Neural progenitor cell (in vitro differentiated cells): ENCODE data around the gene BTBD18. TPM values are rescaled to one million over a fixed set of nuclear protein-coding genes. Genes with fewer than 3 reads are reported as not detected.

Experiments
- DNase-seq: peaks from one replicate; pipeline ENCODE4 v3.0.0-alpha.2; 2016; ENCODE audit warnings: low spot score
- H2AFZ ChIP-seq: fragments of 200-600 bp; sonication (generic); replicated peaks from 2 replicates; pipeline ENCODE4 v1.6.1; 2016; ENCODE audit warnings: antibody characterized with exemption
- H3F3A ChIP-seq: fragments of 200-600 bp; sonication (generic); 2 replicates; pipeline ENCODE4 v1.6.1; 2016; ENCODE audit warnings: antibody characterized with exemption, low read depth
- H3K27ac ChIP-seq: fragments of 200-600 bp; sonication (generic); 2 replicates; pipeline ENCODE4 v1.5.1; 2016; ENCODE audit warnings: mild to moderate bottlenecking
- H3K27me3 ChIP-seq: fragments of 200-600 bp; sonication (generic); 2 replicates; pipeline ENCODE4 v1.6.1; 2016; ENCODE audit warnings: mild to moderate bottlenecking, moderate library complexity
- H3K36me3 ChIP-seq: fragments of 200-600 bp; sonication (generic); 2 replicates; pipeline ENCODE4 v1.5.1; 2016
- H3K4me1 ChIP-seq: fragments of 200-600 bp; sonication (generic); 2 replicates; pipeline ENCODE4 v1.6.1; 2016; ENCODE audit warnings: mixed run types
- H3K4me2 ChIP-seq: fragments of 200-600 bp; sonication (generic); 2 replicates; pipeline ENCODE4 v1.6.1; 2016
- H3K4me3 ChIP-seq: fragments of 200-600 bp; sonication (generic); 2 replicates; pipeline ENCODE4 v1.5.1; 2016
- H3K79me2 ChIP-seq: fragments of 200-600 bp; sonication (generic); 2 replicates; pipeline ENCODE4 v1.6.1; 2016; ENCODE audit warnings: low read depth
- H3K9ac ChIP-seq: fragments of 200-600 bp; sonication (generic); 2 replicates; pipeline ENCODE4 v1.6.1; 2016
- H3K9me3 ChIP-seq: fragments of 200-600 bp; sonication (generic); 2 replicates; pipeline ENCODE4 v1.5.1; 2016; ENCODE audit warnings: low read depth
- H4K20me1 ChIP-seq: fragments of 200-600 bp; sonication (generic); 2 replicates; pipeline ENCODE4 v1.6.1; 2016; ENCODE audit warnings: low read depth
- H3K27ac Mint-ChIP-seq: 3 replicates; pipeline ENCODE4 v1.8.0; 2021; ENCODE audit warnings: mixed read lengths
- H3K27me3 Mint-ChIP-seq: 2 replicates; pipeline ENCODE4 v1.8.0; 2022; ENCODE audit warnings: low read depth, mild to moderate bottlenecking, inconsistent platforms, moderate library complexity, mixed read lengths; ENCODE audit not compliant: insufficient read depth
- H3K36me3 Mint-ChIP-seq: 3 replicates; pipeline ENCODE4 v1.8.0; 2021; ENCODE audit warnings: mixed read lengths
- H3K4me1 Mint-ChIP-seq: 3 replicates; pipeline ENCODE4 v1.8.0; 2021; ENCODE audit warnings: mixed read lengths
- H3K4me3 Mint-ChIP-seq: 3 replicates; pipeline ENCODE4 v1.8.0; 2021; ENCODE audit warnings: mild to moderate bottlenecking, moderate library complexity, mixed read lengths
- H3K9me3 Mint-ChIP-seq: 3 replicates; pipeline ENCODE4 v1.8.0; 2020; ENCODE audit warnings: mixed read lengths
- CTCF ChIP-seq: fragments of 200-600 bp; sonication (generic); IDR thresholded peaks from 2 replicates; pipeline ENCODE4 v1.5.1; 2017; ENCODE audit warnings: antibody characterized with exemption, mild to moderate bottlenecking
- EZH2 ChIP-seq: fragments of 200-600 bp; sonication (generic); IDR thresholded peaks from 2 replicates; pipeline ENCODE4 v1.6.1; 2017; ENCODE audit warnings: antibody characterized with exemption, mild to moderate bottlenecking, moderate library complexity
- EZH2phosphoT487 ChIP-seq: fragments of 200-600 bp; sonication (generic); IDR thresholded peaks from 2 replicates; pipeline ENCODE4 v1.6.1; 2017; ENCODE audit warnings: antibody characterized with exemption
- total RNA-seq: library from RNA; depleted of rRNA; stranded (reverse); fragments of >200 nt; gene quantifications from 2 replicates; pipeline ENCODE4 v1.2.3, GENCODE V29; 2015; ENCODE audit warnings: low replicate concordance

Gene BTBD18
- total RNA-seq, 1 donor from 2014 or later: not detected

- H3K36me3 Mint-ChIP-seq: peaks cover 12% of the 10 kb centered on the region
- Histone ChIP-seq H3K9ac (no peak overlapping the region), H3K36me3 (no peaks in the 10 kb centered on the region), H3K4me3 (no peak overlapping the region), H3K9me3 (no peaks in the 10 kb centered on the region), H3K4me2 (no peak overlapping the region), H3K79me2 (peaks cover 100% of the 10 kb centered on the region), H3K27ac (no peak overlapping the region), H3K4me1 (peaks cover 45% of the 10 kb centered on the region), H3K27me3 (no peaks in the 10 kb centered on the region), H3F3A (peaks cover 32% of the 10 kb centered on the region), H4K20me1 (peaks cover 80% of the 10 kb centered on the region), H2AFZ (no peak overlapping the region)
- no peak overlapping the region for H3K27ac Mint-ChIP-seq
- peaks cover 5% of the 10 kb centered on the region for H3K27me3 Mint-ChIP-seq
- peaks cover 29% of the 10 kb centered on the region for H3K4me1 Mint-ChIP-seq
- H3K4me3 Mint-ChIP-seq: no peak overlapping the region
- TF ChIP-seq CTCF: no peak
- TF ChIP-seq EZH2: no peak
- TF ChIP-seq EZH2phosphoT487: no peak
- no peaks in the 10 kb centered on the region for H3K9me3 Mint-ChIP-seq
- DNase-seq: no peak
Measured at GRCh38 chr11:57785072-57785471, 33.5 kb upstream of the BTBD18 start.

GRCh38 chr11:57781529-57781943, 29.9 kb upstream of the BTBD18 start:
- peaks cover 46% of the 10 kb centered on the region for H3K4me1 Mint-ChIP-seq
- peak overlapping the region; percentile 27 for H3K4me3 Mint-ChIP-seq
- peak overlapping the region; percentile 54 for H3K27ac Mint-ChIP-seq
- no peak overlapping the region for H3K4me3 ChIP-seq
- peaks cover 56% of the 10 kb centered on the region for H3K4me1 ChIP-seq
- peaks cover 93% of the 10 kb centered on the region for H3K79me2 ChIP-seq
- H3K27ac ChIP-seq: peak overlapping the region; percentile 74
- H4K20me1 ChIP-seq: peaks cover 78% of the 10 kb centered on the region
- H3K36me3 ChIP-seq: no peaks in the 10 kb centered on the region
- no peaks in the 10 kb centered on the region for H3K9me3 ChIP-seq
- H3K27me3 ChIP-seq: no peaks in the 10 kb centered on the region
- no peaks in the 10 kb centered on the region for H3K9me3 Mint-ChIP-seq
- H3K27me3 Mint-ChIP-seq: peaks cover 5% of the 10 kb centered on the region
- H3F3A ChIP-seq: peaks cover 53% of the 10 kb centered on the region
- DNase-seq: peak; percentile 47
- no peak overlapping the region for H2AFZ ChIP-seq
- TF ChIP-seq EZH2phosphoT487: no peak
- no peak for TF ChIP-seq EZH2
- TF ChIP-seq CTCF: no peak
- no peak overlapping the region for H3K9ac ChIP-seq
- peak overlapping the region; percentile 64 for H3K4me2 ChIP-seq
- peaks cover 9% of the 10 kb centered on the region for H3K36me3 Mint-ChIP-seq

GRCh38 chr11:57779276-57779675, 27.7 kb upstream of the BTBD18 start:
- peak overlapping the region; percentile 84 for H3K4me2 ChIP-seq
- H3K4me1 ChIP-seq: peaks cover 73% of the 10 kb centered on the region
- no peaks in the 10 kb centered on the region for H3K9me3 ChIP-seq
- no peak overlapping the region for H2AFZ ChIP-seq
- peaks cover 93% of the 10 kb centered on the region for H3K79me2 ChIP-seq
- H3K9ac ChIP-seq: no peak overlapping the region
- H3K4me3 ChIP-seq: peak overlapping the region; percentile 26
- Mint-ChIP-seq H3K27me3 (no peaks in the 10 kb centered on the region), H3K4me1 (peaks cover 64% of the 10 kb centered on the region), H3K4me3 (peak overlapping the region; percentile 77), H3K9me3 (no peaks in the 10 kb centered on the region), H3K36me3 (peaks cover 7% of the 10 kb centered on the region), H3K27ac (peak overlapping the region; percentile 96)
- peaks cover 80% of the 10 kb centered on the region for H4K20me1 ChIP-seq
- no peaks in the 10 kb centered on the region for H3K27me3 ChIP-seq
- H3K36me3 ChIP-seq: no peaks in the 10 kb centered on the region
- H3F3A ChIP-seq: peaks cover 75% of the 10 kb centered on the region
- H3K27ac ChIP-seq: peak overlapping the region; percentile 98
- DNase-seq: peak; percentile 60
- TF ChIP-seq EZH2phosphoT487 (no peak), CTCF (no peak), EZH2 (no peak)
